DMS79 (cell line): ENCODE data around the gene LIN9.
"Not testable (repeated sequence)": the region's sequence is repeated elsewhere in the genome, so short reads cannot be mapped to it uniquely, and the experiment has no call there.

Source experiments
- DNase-seq: peaks from one replicate; lab custom pipeline; 2025; lab: John Stamatoyannopoulos, UW

LIN9 gene

DNA sequence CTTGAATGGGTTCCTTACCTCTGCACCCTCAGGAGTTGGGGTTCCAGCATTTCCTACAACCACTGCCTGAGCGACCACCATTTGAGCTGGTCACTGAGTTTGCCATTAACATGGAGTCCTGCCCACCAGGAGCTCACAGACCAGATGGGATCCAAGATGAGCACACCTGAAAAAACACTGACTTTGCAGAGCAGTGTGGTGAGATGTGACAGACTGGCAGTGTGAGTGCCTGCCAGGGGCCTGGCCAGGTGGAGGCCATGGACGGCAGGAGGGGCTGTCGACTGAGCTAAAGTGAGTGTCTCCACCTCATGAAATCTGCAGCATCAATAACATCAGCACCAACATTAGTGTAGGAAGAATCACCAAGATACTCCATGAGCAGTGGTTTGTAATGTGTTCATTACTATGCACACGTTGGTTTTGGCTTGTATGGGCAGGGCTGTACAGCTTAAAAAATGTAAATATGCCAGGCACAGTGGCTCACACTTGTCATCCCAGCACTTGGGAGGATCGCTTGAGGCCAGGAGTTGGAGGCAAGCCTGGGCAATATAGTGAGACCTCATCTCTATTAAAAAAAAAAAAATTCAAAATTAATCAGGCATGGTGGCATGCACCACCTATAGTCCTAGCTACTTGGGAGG is 97.7 kb downstream of the LIN9 start:
- DNase-seq = no peak

GRCh38 chr1:226210571-226211176 is 98.3 kb downstream of the LIN9 start:
- no peak for DNase-seq

- DNase-seq = no peak
Measured at GRCh38 chr1:226209307-226210059, 99.5 kb downstream of the LIN9 start.

GRCh38 chr1:226207048-226207447 is 101.9 kb downstream of the LIN9 start:
- no peak for DNase-seq

GRCh38 chr1:226204198-226204597 is 104.8 kb downstream of the LIN9 start:
- no peak for DNase-seq

DNA sequence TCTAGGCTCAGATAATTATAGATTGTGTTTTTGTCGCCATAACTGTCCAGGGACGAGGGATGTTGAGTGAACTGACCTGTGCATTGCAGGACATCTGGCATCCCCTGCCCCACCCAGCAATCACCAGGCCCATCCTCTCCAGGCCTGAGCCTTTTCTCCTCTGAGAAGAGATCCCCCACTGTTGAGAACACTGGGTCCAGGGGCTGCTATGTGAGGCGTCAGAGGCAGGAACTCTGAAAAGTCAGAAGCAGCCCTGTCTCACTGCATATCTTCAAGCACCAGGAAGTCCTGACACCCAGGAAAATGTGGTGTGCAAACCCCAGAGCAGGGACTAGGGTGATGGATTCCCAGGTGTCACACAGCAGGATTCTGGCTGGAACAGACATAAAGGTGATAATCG is 105.3 kb downstream of the LIN9 start:
- DNase-seq = no peak

GRCh38 chr1:226203240-226203639 is 105.7 kb downstream of the LIN9 start:
- DNase-seq = no peak

DNA sequence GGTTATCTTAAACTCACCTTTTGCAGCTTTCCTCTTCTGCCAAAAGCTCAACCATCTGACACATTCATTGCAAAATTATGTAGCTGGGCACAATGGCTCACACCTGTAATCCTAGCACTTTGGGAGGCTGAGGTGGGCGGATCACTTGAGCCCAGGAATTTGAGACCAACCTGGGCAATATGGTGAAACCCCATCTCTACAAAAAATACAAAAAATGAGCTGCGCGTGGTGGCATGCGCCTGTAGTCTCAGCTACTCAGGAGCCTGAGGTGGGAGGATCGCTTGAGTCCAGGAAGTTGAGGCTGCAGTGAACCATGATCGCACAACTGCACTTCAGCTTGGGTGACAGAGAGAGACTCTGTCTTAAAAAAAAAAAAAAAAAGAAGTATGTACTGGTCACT is 106.3 kb downstream of the LIN9 start:
- DNase-seq = not testable (repeated sequence)

DNA sequence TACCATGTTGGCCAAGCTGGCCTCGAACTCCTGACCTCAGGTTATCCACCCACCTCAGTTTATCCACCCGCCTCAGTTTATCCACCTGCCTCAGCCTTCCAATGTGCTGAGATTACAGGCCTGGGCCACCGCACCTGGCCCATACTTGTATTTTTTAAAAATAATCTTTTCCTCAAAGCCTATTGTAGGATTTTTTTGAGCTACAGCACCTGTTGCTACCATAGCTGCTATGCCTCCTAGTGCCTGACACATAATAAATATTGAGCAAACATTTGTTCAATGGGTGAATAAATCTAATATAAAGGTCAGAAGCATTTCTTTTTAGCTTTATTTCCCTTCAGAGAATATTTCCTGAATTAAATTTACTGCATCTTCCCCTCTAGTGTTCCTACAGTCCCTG is 106.7 kb downstream of the LIN9 start:
- no peak for DNase-seq

DNA sequence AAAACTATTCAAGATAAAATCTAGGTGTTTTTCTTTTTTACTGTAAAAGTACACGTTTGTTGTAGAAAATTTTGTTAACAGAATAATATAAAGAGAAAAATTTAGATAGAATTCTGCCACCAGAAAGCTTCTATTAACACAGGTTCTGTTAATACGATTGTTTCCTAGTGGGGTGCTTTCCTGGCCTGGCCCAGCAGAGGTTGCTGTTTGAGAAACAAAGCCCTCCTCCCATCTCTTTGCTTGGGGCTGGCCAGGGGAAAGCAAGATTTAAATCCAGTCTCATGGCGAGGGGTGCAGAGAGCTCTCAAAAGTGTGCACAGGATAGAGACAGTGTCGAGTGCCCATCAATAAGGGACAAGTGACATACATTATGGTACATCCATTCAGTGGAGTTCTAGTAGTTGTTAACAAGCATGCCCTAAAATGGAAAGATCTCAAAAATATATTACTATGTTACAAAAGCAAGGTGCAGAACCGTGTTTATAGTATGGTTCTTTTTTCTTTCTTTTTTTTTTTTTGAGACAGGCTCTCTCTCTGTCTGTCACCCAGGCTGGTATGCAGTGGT is 107.9 kb downstream of the LIN9 start:
- DNase-seq = no peak

GRCh38 chr1:226199971-226200370 is 109.0 kb downstream of the LIN9 start:
- DNase-seq = no peak

DNA sequence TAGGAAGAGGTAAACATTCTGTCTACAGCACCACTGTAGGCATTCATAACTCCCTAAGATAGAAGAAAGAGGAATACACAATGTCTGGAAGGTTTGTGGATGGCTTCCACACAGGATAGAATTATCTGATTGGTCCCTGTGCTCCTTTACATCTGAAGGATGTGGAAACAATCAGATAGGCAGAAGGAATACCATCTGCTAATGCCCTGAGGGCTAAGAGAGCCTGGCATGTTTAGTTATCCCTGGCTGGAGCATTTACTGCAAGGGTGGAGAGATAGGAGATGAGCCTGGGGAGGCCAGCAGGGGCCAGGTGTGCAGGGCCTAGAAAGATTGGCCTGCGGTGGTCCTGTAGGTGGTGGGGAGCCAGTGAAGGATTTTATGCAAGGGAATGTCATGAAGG is 113.8 kb downstream of the LIN9 start:
- DNase-seq = no peak

DNA sequence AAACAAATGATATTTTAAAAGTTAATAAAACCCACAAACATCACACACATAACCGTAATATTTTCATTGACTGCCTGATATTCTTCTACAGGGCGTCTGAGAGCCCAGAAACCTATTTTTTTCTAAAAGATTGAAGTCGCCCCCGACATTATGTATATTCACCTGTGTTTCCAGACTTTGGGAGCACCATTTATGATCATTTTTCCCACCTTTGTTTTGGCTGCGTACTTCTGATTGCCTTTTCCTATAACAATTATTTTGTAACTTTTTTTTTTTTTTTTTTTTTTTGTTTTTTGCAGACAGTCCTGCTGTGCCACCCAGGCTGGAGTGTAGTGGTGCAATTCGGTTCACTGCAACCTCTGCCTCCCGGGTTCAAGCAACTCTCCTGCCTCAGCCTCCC is 121.6 kb downstream of the LIN9 start:
- DNase-seq = no peak

- DNase-seq = no peak
Measured at GRCh38 chr1:226187019-226187322, 122.0 kb downstream of the LIN9 start.

- DNase-seq = peak; percentile 90
Measured at GRCh38 chr1:226186124-226187018, 122.6 kb downstream of the LIN9 start, which contains the start of gene ACBD3. TSS of gene ACBD3 (minus strand) at chr1:226186741. CDS start at chr1:226186675, 66 bp downstream.

GRCh38 chr1:226185141-226186036 is 123.6 kb downstream of the LIN9 start:
- DNase-seq = no peak

GRCh38 chr1:226181996-226182714 is 126.8 kb downstream of the LIN9 start:
- DNase-seq = no peak
